ENCODE results near the gene AHI1. TPM values are rescaled to one million over a fixed set of nuclear protein-coding genes. Genes with fewer than 3 reads are reported as not detected.

The AHI1 gene
- polyA plus RNA-seq, 1 donor (not counting 4 experiments of a cell fraction or from before 2014, with no cell fraction given): 7.0 TPM

GRCh38 chr6:135244805-135245204 is 252.7 kb downstream of the AHI1 start:
- Histone ChIP-seq H2AFZ (ENCODE audit: control insufficient read depth, low read length) (no peak overlapping the region), H3K9ac (ENCODE audit: control insufficient read depth, extremely low read depth, insufficient read depth, low read length) (no peak overlapping the region), H3K36me3 (ENCODE audit: control insufficient read depth in 2 of 2, extremely low read depth in 1 of 2, insufficient read depth in 2 of 2, low read length in 2 of 2) (no peaks in the 10 kb centered on the region), H3K4me3 (ENCODE audit: control insufficient read depth in 2 of 3, extremely low read depth in 1 of 3, insufficient read depth in 2 of 3, low read depth in 1 of 3, low read length in 3 of 3) (no peak overlapping the region), H3K9me3 (ENCODE audit: control insufficient read depth, low read depth, low read length) (no peaks in the 10 kb centered on the region), H3K4me2 (ENCODE audit: control insufficient read depth, extremely low read depth, insufficient read depth, low read depth, low read length) (no peak overlapping the region), H3K9me1 (ENCODE audit: control insufficient read depth, extremely low read depth, insufficient read depth, low read length) (no peaks in the 10 kb centered on the region), H3K27ac (ENCODE audit: control insufficient read depth, insufficient read depth, low read length) (no peak overlapping the region), H4K20me1 (ENCODE audit: control insufficient read depth, extremely low read depth, insufficient read depth, low read length) (no peaks in the 10 kb centered on the region), H3K27me3 (ENCODE audit: control insufficient read depth, extremely low read depth, insufficient read depth, low read length) (no peaks in the 10 kb centered on the region), H3K4me1 (ENCODE audit: control insufficient read depth, extremely low read depth, insufficient read depth, low read length) (peaks cover 8% of the 10 kb centered on the region), H3K79me2 (ENCODE audit: control insufficient read depth, insufficient read depth, low read length) (no peaks in the 10 kb centered on the region)
- dilution Hi-C loops (cut with MboI; ENCODE audit: extremely low pct_ligation_motif_present, low sequenced_read_pairs): no loop called here
- TF ChIP-seq, protein P1, sequence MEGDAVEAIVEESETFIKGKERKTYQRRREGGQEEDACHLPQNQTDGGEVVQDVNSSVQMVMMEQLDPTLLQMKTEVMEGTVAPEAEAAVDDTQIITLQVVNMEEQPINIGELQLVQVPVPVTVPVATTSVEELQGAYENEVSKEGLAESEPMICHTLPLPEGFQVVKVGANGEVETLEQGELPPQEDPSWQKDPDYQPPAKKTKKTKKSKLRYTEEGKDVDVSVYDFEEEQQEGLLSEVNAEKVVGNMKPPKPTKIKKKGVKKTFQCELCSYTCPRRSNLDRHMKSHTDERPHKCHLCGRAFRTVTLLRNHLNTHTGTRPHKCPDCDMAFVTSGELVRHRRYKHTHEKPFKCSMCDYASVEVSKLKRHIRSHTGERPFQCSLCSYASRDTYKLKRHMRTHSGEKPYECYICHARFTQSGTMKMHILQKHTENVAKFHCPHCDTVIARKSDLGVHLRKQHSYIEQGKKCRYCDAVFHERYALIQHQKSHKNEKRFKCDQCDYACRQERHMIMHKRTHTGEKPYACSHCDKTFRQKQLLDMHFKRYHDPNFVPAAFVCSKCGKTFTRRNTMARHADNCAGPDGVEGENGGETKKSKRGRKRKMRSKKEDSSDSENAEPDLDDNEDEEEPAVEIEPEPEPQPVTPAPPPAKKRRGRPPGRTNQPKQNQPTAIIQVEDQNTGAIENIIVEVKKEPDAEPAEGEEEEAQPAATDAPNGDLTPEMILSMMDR (optimal IDR thresholded peaks at IDR 0.05 in 1 of 3, IDR thresholded peaks at IDR 0.05 in 1 of 3, conservative IDR thresholded peaks at IDR 0.05 in 1 of 3; ENCODE audit: extremely low read depth in 1 of 3, insufficient read depth in 2 of 3, low read length in 3 of 3): no peak
- TF ChIP-seq EZH2 (IDR thresholded peaks at IDR 0.05; ENCODE audit: low read length): no peak
- no peak for DNase-seq (ENCODE audit: low read depth, low spot score)
- FAIRE-seq: no peak

DNA sequence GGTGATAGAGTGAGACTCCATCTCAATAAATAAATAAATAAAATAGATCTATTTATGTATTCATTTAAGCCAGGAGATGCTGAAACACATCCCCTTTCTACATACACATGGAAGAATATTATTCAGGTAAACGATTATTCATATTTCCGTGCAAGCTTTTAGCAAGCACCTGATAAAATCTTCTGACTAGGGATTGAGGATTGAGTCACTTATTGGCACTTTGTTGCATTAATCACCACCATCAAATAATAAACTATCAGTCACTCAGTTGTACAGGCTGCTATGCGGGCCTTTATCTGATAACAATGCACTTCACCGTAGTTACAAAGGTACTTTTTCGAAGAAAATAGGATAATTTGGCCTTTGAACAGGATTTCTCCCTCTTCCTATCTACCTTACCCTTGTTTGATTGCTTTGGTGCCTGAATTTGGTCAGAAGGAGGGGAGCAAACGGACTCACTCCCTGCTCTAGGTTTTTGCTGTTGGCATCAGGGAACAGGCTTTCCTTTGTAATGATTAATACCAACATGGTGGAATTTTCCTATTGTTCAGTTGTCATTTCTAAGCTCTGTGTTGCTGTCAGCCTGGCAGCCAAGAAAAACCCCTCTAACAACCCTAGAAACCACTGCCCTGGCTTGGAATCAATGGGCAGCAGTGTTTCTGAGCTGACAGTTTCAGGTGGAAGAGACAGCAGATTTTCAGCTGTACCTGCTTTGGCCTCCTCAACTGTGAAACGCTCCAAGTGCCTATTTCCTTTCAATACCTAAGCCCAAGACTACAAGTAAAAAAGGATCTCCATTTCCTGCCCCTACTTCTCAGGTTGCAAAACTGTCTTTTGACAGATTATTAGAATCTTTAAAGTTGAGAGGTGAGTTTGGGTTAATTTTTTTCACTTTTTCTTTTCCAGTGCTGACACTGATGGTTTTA is 253.4 kb downstream of the AHI1 start:
- dilution Hi-C loops (cut with MboI; ENCODE audit: extremely low pct_ligation_motif_present, low sequenced_read_pairs): no loop called here
- no peak for TF ChIP-seq EZH2 (IDR thresholded peaks at IDR 0.05; ENCODE audit: low read length)
- TF ChIP-seq, protein P1 (optimal IDR thresholded peaks at IDR 0.05 in 1 of 3, IDR thresholded peaks at IDR 0.05 in 1 of 3, conservative IDR thresholded peaks at IDR 0.05 in 1 of 3; ENCODE audit: extremely low read depth in 1 of 3, insufficient read depth in 2 of 3, low read length in 3 of 3): no peak
- H3K4me1 ChIP-seq (ENCODE audit: control insufficient read depth, extremely low read depth, insufficient read depth, low read length): peaks cover 8% of the 10 kb centered on the region
- H3K9me1 ChIP-seq (ENCODE audit: control insufficient read depth, extremely low read depth, insufficient read depth, low read length): no peaks in the 10 kb centered on the region
- DNase-seq (ENCODE audit: low read depth, low spot score) (no peak), FAIRE-seq (peak; percentile 44)
- H4K20me1 ChIP-seq (ENCODE audit: control insufficient read depth, extremely low read depth, insufficient read depth, low read length): no peaks in the 10 kb centered on the region
- no peaks in the 10 kb centered on the region for H3K9me3 ChIP-seq (ENCODE audit: control insufficient read depth, low read depth, low read length)
- H3K9ac ChIP-seq (ENCODE audit: control insufficient read depth, extremely low read depth, insufficient read depth, low read length): no peak overlapping the region
- H3K36me3 ChIP-seq (ENCODE audit: control insufficient read depth in 2 of 2, extremely low read depth in 1 of 2, insufficient read depth in 2 of 2, low read length in 2 of 2): no peaks in the 10 kb centered on the region
- H3K4me2 ChIP-seq (ENCODE audit: control insufficient read depth, extremely low read depth, insufficient read depth, low read depth, low read length): peak overlapping the region; percentile 34
- H3K79me2 ChIP-seq (ENCODE audit: control insufficient read depth, insufficient read depth, low read length): no peaks in the 10 kb centered on the region
- H3K27me3 ChIP-seq (ENCODE audit: control insufficient read depth, extremely low read depth, insufficient read depth, low read length): no peaks in the 10 kb centered on the region
- H3K4me3 ChIP-seq (ENCODE audit: control insufficient read depth in 2 of 3, extremely low read depth in 1 of 3, insufficient read depth in 2 of 3, low read depth in 1 of 3, low read length in 3 of 3): no peak overlapping the region
- H3K27ac ChIP-seq (ENCODE audit: control insufficient read depth, insufficient read depth, low read length): peak overlapping the region; percentile 22
- peak overlapping the region; percentile 45 for H2AFZ ChIP-seq (ENCODE audit: control insufficient read depth, low read length)

All from keratinocyte (primary cell).